DND-41 (cell line): ENCODE data around the gene ATP13A3.
"Not testable (repeated sequence)": the region's sequence is repeated elsewhere in the genome, so short reads cannot be mapped to it uniquely, and the experiment has no call there.

Source experiments
- EZH2 ChIP-seq: IDR thresholded peaks from 3 replicates; pipeline ENCODE4 v1.6.1; 2012; ENCODE audit warnings: borderline replicate concordance, low read depth, mild to moderate bottlenecking, moderate library complexity, low read length, inconsistent platforms; ENCODE audit not compliant: severe bottlenecking
- TF ChIP-seq, protein P1 (sequence below): IDR thresholded peaks from 2 replicates; pipeline ENCODE4 v1.5.1; 2012; ENCODE audit warnings: borderline replicate concordance, low read length, moderate library complexity, mild to moderate bottlenecking; ENCODE audit not compliant: poor library complexity, severe bottlenecking; ENCODE audit errors: extremely low read depth

DNA sequence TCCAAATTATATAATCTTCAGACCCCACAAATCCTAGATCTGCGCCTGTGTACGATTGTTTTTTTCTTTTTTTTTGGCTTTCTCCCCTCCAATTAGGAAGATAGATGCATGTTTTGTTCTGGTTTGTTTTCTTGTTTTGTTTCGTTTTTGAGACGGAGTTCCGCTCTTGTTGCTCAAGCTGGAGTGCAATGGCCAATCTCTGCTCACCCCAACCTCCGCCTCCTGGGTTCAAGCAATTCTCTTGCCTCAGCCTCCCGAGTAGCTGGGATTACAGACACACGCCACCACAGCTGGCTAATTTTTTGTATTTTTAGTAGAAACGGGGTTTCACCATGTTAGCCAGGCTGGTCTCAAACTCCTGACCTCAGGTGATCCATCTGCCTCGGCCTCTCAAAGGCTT lies 48.4 kb upstream of the ATP13A3 start:
- TF ChIP-seq, protein P1, sequence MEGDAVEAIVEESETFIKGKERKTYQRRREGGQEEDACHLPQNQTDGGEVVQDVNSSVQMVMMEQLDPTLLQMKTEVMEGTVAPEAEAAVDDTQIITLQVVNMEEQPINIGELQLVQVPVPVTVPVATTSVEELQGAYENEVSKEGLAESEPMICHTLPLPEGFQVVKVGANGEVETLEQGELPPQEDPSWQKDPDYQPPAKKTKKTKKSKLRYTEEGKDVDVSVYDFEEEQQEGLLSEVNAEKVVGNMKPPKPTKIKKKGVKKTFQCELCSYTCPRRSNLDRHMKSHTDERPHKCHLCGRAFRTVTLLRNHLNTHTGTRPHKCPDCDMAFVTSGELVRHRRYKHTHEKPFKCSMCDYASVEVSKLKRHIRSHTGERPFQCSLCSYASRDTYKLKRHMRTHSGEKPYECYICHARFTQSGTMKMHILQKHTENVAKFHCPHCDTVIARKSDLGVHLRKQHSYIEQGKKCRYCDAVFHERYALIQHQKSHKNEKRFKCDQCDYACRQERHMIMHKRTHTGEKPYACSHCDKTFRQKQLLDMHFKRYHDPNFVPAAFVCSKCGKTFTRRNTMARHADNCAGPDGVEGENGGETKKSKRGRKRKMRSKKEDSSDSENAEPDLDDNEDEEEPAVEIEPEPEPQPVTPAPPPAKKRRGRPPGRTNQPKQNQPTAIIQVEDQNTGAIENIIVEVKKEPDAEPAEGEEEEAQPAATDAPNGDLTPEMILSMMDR, result not testable (repeated sequence)
- TF ChIP-seq EZH2, result not testable (repeated sequence)
